SK-N-SH (cell line): ENCODE data around the gene SLC25A10. TPM values are rescaled to one million over a fixed set of nuclear protein-coding genes. Genes with fewer than 3 reads are reported as not detected.

Experiments
- CTCF ChIA-PET: fragments of 300-600, 350-600 bp; formaldehyde crosslinking; extraction: SDS; loops from one replicate; lab custom pipeline; 2021; lab: Yijun Ruan, JAX
- POLR2A ChIA-PET: fragments of 350-600 bp; sonication (Branson Sonifier 250); formaldehyde crosslinking; extraction: SDS; loops from one replicate; lab custom pipeline; 2020; ENCODE audit warnings: antibody characterized with exemption, inconsistent platforms; lab: Yijun Ruan, JAX
- DNase-seq: peaks from one replicate; pipeline ENCODE4 v3.0.0; 2012
- H2AFZ ChIP-seq: fragments of 200-600 bp; sonication (generic); 2 replicates; pipeline ENCODE4 v1.8.1; 2016; ENCODE audit warnings: antibody characterized with exemption, mild to moderate bottlenecking, low read depth
- H3F3A ChIP-seq: fragments of 200-600 bp; sonication (generic); replicated peaks from 2 replicates; pipeline ENCODE3; 2016; ENCODE audit warnings: antibody characterized with exemption, mild to moderate bottlenecking; ENCODE audit not compliant: insufficient read depth
- H3K27ac ChIP-seq, 2 experiments: fragments of 200-500 bp in 1 of 2; fragments of 200-600 bp in 1 of 2; sonication (Bioruptor generic) in 1 of 2; sonication (generic), shearing (Covaris generic) in 1 of 2; 2 replicates each; pipeline versions ENCODE4 v1.5.1 to v1.6.1; 2014 to 2016; ENCODE audit warnings: low read depth in 2 of 2, inconsistent platforms in 1 of 2, low read length in 1 of 2, mild to moderate bottlenecking in 1 of 2, mixed read lengths in 1 of 2
- H3K27me3 ChIP-seq: fragments of 200-600 bp; sonication (generic), shearing (Covaris generic); 2 replicates; pipeline ENCODE4 v1.6.1; 2016; ENCODE audit warnings: mixed run types; ENCODE audit not compliant: insufficient read depth
- H3K36me3 ChIP-seq, 2 experiments: fragments of 200-500 bp in 1 of 2; fragments of 200-600 bp in 1 of 2; sonication (Bioruptor generic) in 1 of 2; sonication (generic) in 1 of 2; replicated peaks in 1 of 2; 2 replicates each; pipeline versions ENCODE3 to v1.5.1; 2014 to 2016; ENCODE audit warnings: low read length in 1 of 2, mild to moderate bottlenecking in 1 of 2; ENCODE audit not compliant: insufficient read depth in 2 of 2, control insufficient read depth in 1 of 2
- H3K4me1 ChIP-seq, 2 experiments: fragments of 200-500 bp in 1 of 2; fragments of 200-600 bp in 1 of 2; sonication (Bioruptor generic) in 1 of 2; sonication (generic), shearing (Covaris generic) in 1 of 2; 2 replicates each; pipeline versions ENCODE4 v1.5.1 to v1.6.1; 2014 to 2016; ENCODE audit warnings: low read depth in 1 of 2, low read length in 1 of 2, mixed run types in 1 of 2; ENCODE audit not compliant: insufficient read depth in 2 of 2, control insufficient read depth in 1 of 2
- H3K4me2 ChIP-seq: fragments of 200-600 bp; sonication (generic), shearing (Covaris generic); 2 replicates; pipeline ENCODE4 v1.6.1; 2017; ENCODE audit warnings: mixed run types
- H3K4me3 ChIP-seq, 2 experiments: fragments of 200-500 bp in 1 of 2; fragments of 200-600 bp in 1 of 2; sonication (Bioruptor generic) in 1 of 2; sonication (generic), shearing (Covaris generic) in 1 of 2; 2 replicates each; pipeline versions ENCODE4 v1.5.1 to v1.8.1; 2014 to 2016; ENCODE audit warnings: low read depth in 2 of 2, inconsistent platforms in 1 of 2, low read length in 1 of 2, mild to moderate bottlenecking in 1 of 2, mixed read lengths in 1 of 2, moderate library complexity in 1 of 2
- H3K79me2 ChIP-seq: fragments of 200-600 bp; sonication (generic); 2 replicates; pipeline ENCODE4 v1.8.1; 2017; ENCODE audit warnings: mild to moderate bottlenecking; ENCODE audit not compliant: insufficient read depth
- H3K9ac ChIP-seq: fragments of 200-600 bp; sonication (generic); 2 replicates; pipeline ENCODE4 v1.6.1; 2017; ENCODE audit warnings: mixed run types
- H3K9me2 ChIP-seq: fragments of 200-600 bp; sonication (generic); 2 replicates; pipeline ENCODE4 v1.6.1; 2017; ENCODE audit warnings: mixed run types
- H3K9me3 ChIP-seq: fragments of 200-600 bp; sonication (generic); 2 replicates; pipeline ENCODE4 v1.6.1; 2017; ENCODE audit warnings: mixed run types, mild to moderate bottlenecking, moderate library complexity
- H4K20me1 ChIP-seq: fragments of 200-600 bp; sonication (generic); 2 replicates; pipeline ENCODE4 v1.6.1; 2017; ENCODE audit warnings: mild to moderate bottlenecking, mixed run types; ENCODE audit not compliant: insufficient read depth
- EP300 ChIP-seq, 2 experiments: IDR thresholded peaks; 2 replicates each; pipeline versions ENCODE4 v1.4.0 to v1.6.1; 2012; ENCODE audit warnings: borderline replicate concordance in 1 of 2, low read depth in 1 of 2, low read length in 1 of 2
- EZH2phosphoT487 ChIP-seq: fragments of 200-600 bp; sonication (generic); IDR thresholded peaks from 2 replicates; pipeline ENCODE4 v1.6.1; 2017; ENCODE audit warnings: low read depth, mixed run types, mild to moderate bottlenecking, antibody characterized with exemption, moderate library complexity, borderline replicate concordance
- FOSL2 ChIP-seq: IDR thresholded peaks from 2 replicates; pipeline ENCODE4 v1.4.0; 2012; ENCODE audit warnings: low read depth, mild to moderate bottlenecking, moderate library complexity, borderline replicate concordance
- FOXJ3 ChIP-seq: sonication (generic); formaldehyde crosslinking; IDR thresholded peaks from 2 replicates; pipeline ENCODE4 v1.5.1; 2020; ENCODE audit warnings: mild to moderate bottlenecking, missing genetic modification reagents
- GABPA ChIP-seq: IDR thresholded peaks from 2 replicates; pipeline ENCODE4 v1.4.0; 2012; ENCODE audit warnings: low read depth, mild to moderate bottlenecking
- NFIC ChIP-seq: IDR thresholded peaks from 2 replicates; pipeline ENCODE4 v1.4.0; 2012; ENCODE audit warnings: borderline replicate concordance
- POLR2AphosphoS5 ChIP-seq: IDR thresholded peaks from 2 replicates; pipeline ENCODE4 v1.6.1; 2012; ENCODE audit warnings: low read depth, low read length
- RCOR1 ChIP-seq: fragments of 150-350 bp; IDR thresholded peaks from 2 replicates; pipeline ENCODE4 v1.6.1; 2017; ENCODE audit warnings: antibody characterized with exemption, low read length
- RFX5 ChIP-seq: IDR thresholded peaks from 2 replicates; pipeline ENCODE4 v1.6.1; 2012; ENCODE audit warnings: mild to moderate bottlenecking, improper control_type of control experiment, low read length
- TCF12 ChIP-seq: IDR thresholded peaks from 2 replicates; pipeline ENCODE4 v1.4.0; 2012
- WGBS: methylation state at CpG from one replicate; pipeline ENCODE4 v1.1.6; 2017; ENCODE audit warnings: low lambda C conversion rate; 5-methylcytosine and 5-hydroxymethylcytosine counted together
- polyA plus RNA-seq, 3 experiments: library from polyadenylated mRNA; depleted of rRNA; stranded (reverse); fragments of >200 nt; gene quantifications; 2 replicates each; pipeline ENCODE4 v1.2.3, GENCODE V29; 2012
- TF ChIP-seq, protein P1 (sequence below): IDR thresholded peaks from 2 replicates; pipeline ENCODE4 v1.4.0; 2012; ENCODE audit warnings: low read depth
- TF ChIP-seq, protein P2 (sequence below): IDR thresholded peaks from 2 replicates; pipeline ENCODE4 v1.4.0; 2012; ENCODE audit warnings: low read depth, borderline replicate concordance
- TF ChIP-seq, protein P3 (sequence below): IDR thresholded peaks from 2 replicates; pipeline ENCODE4; 2012

The SLC25A10 gene
- polyA plus RNA-seq, 1 of the 3 experiments (the other 2 are of a cell fraction), result 34.7 TPM

DNA sequence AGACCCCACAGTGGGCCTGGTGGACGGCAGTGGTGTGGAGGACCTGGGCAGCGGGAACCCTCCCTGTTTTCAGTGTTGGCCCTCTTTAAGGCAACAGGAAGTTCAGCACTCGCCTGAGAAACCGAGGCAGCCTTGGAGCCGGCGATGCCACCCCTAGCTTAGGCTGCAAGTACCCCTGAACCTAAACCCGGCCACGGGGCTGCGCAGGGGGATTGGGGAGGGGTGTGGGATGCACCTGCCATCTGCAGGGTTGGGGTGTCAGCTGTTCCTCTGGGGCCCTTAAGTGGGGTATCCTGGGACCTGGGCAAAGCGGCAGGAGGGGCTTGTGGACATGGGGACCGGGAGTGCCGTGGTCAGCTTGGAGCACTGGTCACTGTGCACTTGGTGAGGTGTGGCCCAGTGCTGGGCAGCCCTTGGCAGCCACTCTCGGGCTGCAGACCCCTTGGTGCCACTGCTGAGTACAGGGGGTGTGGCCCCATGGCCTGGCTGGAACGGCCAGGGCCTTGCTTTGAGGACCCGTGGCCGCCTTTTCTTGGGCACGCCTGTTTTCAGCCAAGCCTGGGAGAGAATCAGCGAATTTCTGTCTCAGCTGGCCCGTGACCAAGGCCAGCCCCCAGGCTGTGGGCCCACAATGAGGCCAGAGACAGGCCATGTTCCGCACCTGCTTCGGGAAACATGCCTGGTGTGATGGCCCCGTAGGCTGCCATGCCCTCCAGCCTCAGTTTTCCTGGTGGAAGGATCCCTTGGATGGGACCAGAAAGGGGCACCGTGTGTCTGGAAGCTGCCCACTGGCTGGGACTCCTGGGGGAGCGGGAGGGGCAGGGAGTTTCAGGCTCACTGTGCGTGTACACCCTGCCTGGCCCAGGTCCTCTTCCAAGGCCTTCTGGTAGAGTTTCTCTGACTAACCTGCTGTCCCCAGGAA is 4.1 kb upstream of the SLC25A10 start:
- H3F3A ChIP-seq, result peaks cover 43% of the 10 kb centered on the region
- H3K9ac ChIP-seq, result no peak overlapping the region
- H3K4me1 ChIP-seq, result peaks cover 12 to 25% of the 10 kb centered on the region in 2 experiments
- POLR2A ChIA-PET, result interaction anchor here (0.7 to 3.0 kb wide), 3 partner anchors 12 to 158 kb away, joined by 3 to 9 read pairs (median 6); partner anchors contain the start of genes ARL16 and HGS
- no peaks in the 10 kb centered on the region for H3K9me3 ChIP-seq
- H3K27ac ChIP-seq, result no peak overlapping the region
- peaks cover 28 to 38% of the 10 kb centered on the region in 2 experiments for H3K36me3 ChIP-seq
- no peak for TF ChIP-seq RCOR1
- TF ChIP-seq POLR2AphosphoS5, result peak; percentile 4; the same call in 1 of the 2 replicates
- TF ChIP-seq, all 33 proteins: peak for 1
- Histone ChIP-seq H3K4me3 (no peak overlapping the region), H3K4me2 (no peak overlapping the region), H3K27me3 (no peaks in the 10 kb centered on the region), H2AFZ (no peak overlapping the region), H3K79me2 (peaks cover 39% of the 10 kb centered on the region), H3K9me2 (no peaks in the 10 kb centered on the region), H4K20me1 (no peaks in the 10 kb centered on the region)
- no peak for DNase-seq
- CTCF ChIA-PET, result interaction anchor here (1.0 to 2.6 kb wide), 6 partner anchors 14 to 161 kb away, joined by 3 to 10 read pairs (median 4); no protein-coding TSS in a partner anchor
- 92% methylated on average over 11 of the region's 25 CpGs for WGBS

DNA sequence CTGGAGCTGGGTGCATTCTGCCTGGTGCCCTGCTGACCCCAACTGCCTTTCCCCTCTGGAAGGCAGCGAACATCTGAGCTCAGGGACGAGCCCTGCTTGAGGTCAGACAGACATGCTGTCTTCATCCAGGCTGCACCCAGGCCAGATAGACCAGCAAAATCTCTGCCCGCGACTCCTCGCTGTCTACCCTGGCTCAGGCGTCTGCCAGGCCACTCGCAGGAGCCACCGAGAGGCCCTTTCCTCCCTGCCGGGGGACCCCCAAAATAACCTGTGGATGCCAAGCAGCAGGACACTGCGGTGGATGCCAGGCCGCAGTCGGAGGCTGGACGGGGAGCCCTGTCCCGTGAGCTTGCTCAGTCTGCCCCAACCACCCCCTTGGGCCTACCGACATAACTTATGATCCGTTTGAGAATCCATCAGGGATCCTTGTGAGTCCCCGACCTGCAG is 3.3 kb upstream of the SLC25A10 start:
- no peak overlapping the region for H3K27ac ChIP-seq

DNA sequence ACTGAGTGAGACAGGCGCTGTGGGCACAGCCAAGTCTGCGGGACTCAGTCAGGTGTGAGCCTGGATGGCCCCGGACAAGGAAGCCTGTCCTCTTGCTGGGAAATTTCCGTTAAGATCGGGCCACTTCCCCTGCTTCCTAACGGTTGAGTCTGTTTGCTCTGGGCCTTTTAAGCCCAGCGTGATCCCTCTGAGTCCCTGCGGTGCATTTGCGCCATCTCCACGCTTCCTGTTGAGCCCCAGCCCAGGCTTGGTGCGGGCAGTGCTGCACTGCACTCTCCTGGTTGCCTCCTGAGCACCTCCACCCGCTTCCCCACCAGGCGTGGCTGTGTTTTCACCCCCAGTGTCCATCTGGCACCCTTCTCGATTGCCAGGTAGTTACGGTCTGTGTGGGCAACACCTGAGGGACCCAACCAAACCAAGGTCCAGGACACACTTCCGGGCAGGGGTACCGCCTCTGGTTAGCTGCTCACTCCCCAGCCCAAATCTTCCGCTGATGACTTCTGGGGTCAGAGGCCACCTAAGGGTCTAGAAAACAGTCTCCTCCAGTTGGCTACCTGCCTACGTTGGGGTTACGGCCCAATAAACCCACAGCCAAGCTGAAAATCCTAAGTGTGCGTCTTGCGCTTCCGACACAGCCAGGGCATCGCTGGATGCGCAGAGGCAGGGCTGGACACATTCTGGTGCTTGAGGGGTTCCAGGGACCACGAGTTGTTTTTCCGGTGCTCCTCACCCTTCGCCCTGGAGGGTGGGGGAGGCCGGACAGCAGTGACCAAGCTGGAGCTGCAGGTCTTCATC is 1.4 kb upstream of the SLC25A10 start:
- peak overlapping the region; percentile 36 to 83; a peak in 2 of 4 replicates for H3K27ac ChIP-seq
- no peak for DNase-seq
- H3K4me3 ChIP-seq, result peak overlapping the region; percentile 73 to 80; a peak in 1 of 4 replicates
- peaks cover 22 to 33% of the 10 kb centered on the region in 2 experiments; a peak in 3 of 4 replicates for H3K4me1 ChIP-seq
- CTCF ChIA-PET, result interaction anchor here (0.6 to 2.6 kb wide), 7 partner anchors 25 to 458 kb away, joined by 3 to 12 read pairs (median 4); partner anchors contain the start of genes ARL16 and HGS
- 68% methylated on average over 26 of the region's 29 CpGs for WGBS
- peak overlapping the region; percentile 89 for H3K4me2 ChIP-seq
- no peaks in the 10 kb centered on the region for H4K20me1 ChIP-seq
- no peaks in the 10 kb centered on the region for H3K27me3 ChIP-seq
- H3K36me3 ChIP-seq, result peaks cover 16 to 29% of the 10 kb centered on the region in 2 experiments
- no peaks in the 10 kb centered on the region for H3K9me2 ChIP-seq
- peaks cover 31% of the 10 kb centered on the region; the same call in 1 of the 2 replicates for H3K79me2 ChIP-seq
- no peaks in the 10 kb centered on the region for H3K9me3 ChIP-seq
- H3K9ac ChIP-seq, result peak overlapping the region; percentile 69; the same call in 1 of the 2 replicates
- peaks cover 34% of the 10 kb centered on the region for H3F3A ChIP-seq
- no peak overlapping the region for H2AFZ ChIP-seq
- POLR2A ChIA-PET, result interaction anchor here (0.5 to 1.2 kb wide), 5 partner anchors 8 to 45 kb away, joined by 3 to 9 read pairs (median 3); partner anchors contain the start of genes ARL16, CCDC137, HGS and MRPL12
- TF ChIP-seq EP300 (IDR thresholded peaks at IDR 0.05; ENCODE audit: borderline replicate concordance in 1 of 2, low read depth in 1 of 2, low read length in 1 of 2) (no peak), EZH2phosphoT487 (no peak), RFX5 (no peak), FOSL2 (no peak), TCF12 (no peak), GABPA (no peak), POLR2AphosphoS5 (no peak), NFIC (no peak), FOXJ3 (CRISPR knock-in tag) (no peak)
- TF ChIP-seq, protein P1, sequence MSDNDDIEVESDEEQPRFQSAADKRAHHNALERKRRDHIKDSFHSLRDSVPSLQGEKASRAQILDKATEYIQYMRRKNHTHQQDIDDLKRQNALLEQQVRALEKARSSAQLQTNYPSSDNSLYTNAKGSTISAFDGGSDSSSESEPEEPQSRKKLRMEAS, result no peak
- TF ChIP-seq, protein P2, sequence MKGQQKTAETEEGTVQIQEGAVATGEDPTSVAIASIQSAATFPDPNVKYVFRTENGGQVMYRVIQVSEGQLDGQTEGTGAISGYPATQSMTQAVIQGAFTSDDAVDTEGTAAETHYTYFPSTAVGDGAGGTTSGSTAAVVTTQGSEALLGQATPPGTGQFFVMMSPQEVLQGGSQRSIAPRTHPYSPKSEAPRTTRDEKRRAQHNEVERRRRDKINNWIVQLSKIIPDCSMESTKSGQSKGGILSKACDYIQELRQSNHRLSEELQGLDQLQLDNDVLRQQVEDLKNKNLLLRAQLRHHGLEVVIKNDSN, result no peak
- TF ChIP-seq, protein P3, sequence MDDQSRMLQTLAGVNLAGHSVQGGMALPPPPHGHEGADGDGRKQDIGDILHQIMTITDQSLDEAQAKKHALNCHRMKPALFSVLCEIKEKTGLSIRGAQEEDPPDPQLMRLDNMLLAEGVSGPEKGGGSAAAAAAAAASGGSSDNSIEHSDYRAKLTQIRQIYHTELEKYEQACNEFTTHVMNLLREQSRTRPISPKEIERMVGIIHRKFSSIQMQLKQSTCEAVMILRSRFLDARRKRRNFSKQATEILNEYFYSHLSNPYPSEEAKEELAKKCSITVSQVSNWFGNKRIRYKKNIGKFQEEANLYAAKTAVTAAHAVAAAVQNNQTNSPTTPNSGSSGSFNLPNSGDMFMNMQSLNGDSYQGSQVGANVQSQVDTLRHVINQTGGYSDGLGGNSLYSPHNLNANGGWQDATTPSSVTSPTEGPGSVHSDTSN, result no peak

More for the DNA sequence above, 3.3 kb upstream of the SLC25A10 start:
- CTCF ChIA-PET, result interaction anchor here (1.3 to 2.6 kb wide), 5 partner anchors 15 to 160 kb away, joined by 3 to 10 read pairs (median 4); no protein-coding TSS in a partner anchor
- Histone ChIP-seq H3F3A (peaks cover 43% of the 10 kb centered on the region), H2AFZ (no peak overlapping the region), H3K4me1 (peaks cover 19 to 32% of the 10 kb centered on the region in 2 experiments), H3K9ac (no peak overlapping the region), H3K4me3 (no peak overlapping the region), H3K9me3 (no peaks in the 10 kb centered on the region), H3K79me2 (peaks cover 39% of the 10 kb centered on the region), H3K36me3 (peaks cover 28 to 38% of the 10 kb centered on the region in 2 experiments), H3K27me3 (no peaks in the 10 kb centered on the region), H4K20me1 (no peaks in the 10 kb centered on the region), H3K4me2 (no peak overlapping the region), H3K9me2 (no peaks in the 10 kb centered on the region)
- POLR2A ChIA-PET, result interaction anchor here (1.0 to 3.0 kb wide), 2 partner anchors 13 to 158 kb away, joined by 3 to 9 read pairs; no protein-coding TSS in a partner anchor
- DNase-seq, result no peak
- TF ChIP-seq POLR2AphosphoS5 (peak; percentile 11; the same call in 1 of the 2 replicates), TCF12 (no peak)
- WGBS, result 94% methylated on average over 17 of the region's 17 CpGs
